ENCODE data around the gene RANBP1.
A peak's percentile ranks its signal among the peaks of the same experiment; 100 is the strongest.
"Not testable (repeated sequence)": the region's sequence is repeated elsewhere in the genome, so short reads cannot be mapped to it uniquely, and the experiment has no call there.

The RANBP1 gene

GRCh38 chr22:20155330-20156041 lies 39.6 kb downstream of the RANBP1 start:
- H3K4me3 ChIP-seq (replicated peaks; ENCODE audit: low read depth, low read length) = peak overlapping the region; percentile 20
- TF ChIP-seq CTCF (IDR thresholded peaks at IDR 0.05; ENCODE audit: low read depth, low read length, missing control alignments) = no peak
- peak; percentile 30 for DNase-seq (ENCODE audit: extremely low read depth, low read depth)

GRCh38 chr22:20156042-20156389 lies 40.1 kb downstream of the RANBP1 start:
- H3K4me3 ChIP-seq (replicated peaks; ENCODE audit: low read depth, low read length) = no peak overlapping the region
- no peak for DNase-seq (ENCODE audit: extremely low read depth, low read depth)
- no peak for TF ChIP-seq CTCF (IDR thresholded peaks at IDR 0.05; ENCODE audit: low read depth, low read length, missing control alignments)

- peak; percentile 98 for TF ChIP-seq CTCF (IDR thresholded peaks at IDR 0.05; ENCODE audit: low read depth, low read length, missing control alignments)
- DNase-seq (ENCODE audit: extremely low read depth, low read depth) = peak; percentile 39
- no peak overlapping the region for H3K4me3 ChIP-seq (replicated peaks; ENCODE audit: low read depth, low read length)
These were observed 40.9 kb downstream of the RANBP1 start for GRCh38 chr22:20156611-20157429.

- DNase-seq (ENCODE audit: extremely low read depth, low read depth) = no peak
- no peak overlapping the region for H3K4me3 ChIP-seq (replicated peaks; ENCODE audit: low read depth, low read length)
- no peak for TF ChIP-seq CTCF (IDR thresholded peaks at IDR 0.05; ENCODE audit: low read depth, low read length, missing control alignments)
These were observed 41.7 kb downstream of the RANBP1 start for GRCh38 chr22:20157430-20158183.

GRCh38 chr22:20158391-20159036 lies 42.6 kb downstream of the RANBP1 start:
- TF ChIP-seq CTCF (IDR thresholded peaks at IDR 0.05; ENCODE audit: low read depth, low read length, missing control alignments) = no peak
- H3K4me3 ChIP-seq (replicated peaks; ENCODE audit: low read depth, low read length) = no peak overlapping the region
- DNase-seq (ENCODE audit: extremely low read depth, low read depth) = no peak

- no peak overlapping the region for H3K4me3 ChIP-seq (replicated peaks; ENCODE audit: low read depth, low read length)
- DNase-seq (ENCODE audit: extremely low read depth, low read depth) = no peak
- TF ChIP-seq CTCF (IDR thresholded peaks at IDR 0.05; ENCODE audit: low read depth, low read length, missing control alignments) = no peak
These were observed 43.2 kb downstream of the RANBP1 start for GRCh38 chr22:20159076-20159475.

GRCh38 chr22:20159531-20159930 lies 43.6 kb downstream of the RANBP1 start:
- not testable (repeated sequence) for H3K4me3 ChIP-seq (replicated peaks; ENCODE audit: low read depth, low read length); DNase-seq (ENCODE audit: extremely low read depth, low read depth)
